Testis (tissue), 2 donors: Measurements from ENCODE around the gene MACROD1.

Experiments
- POLR2A ChIP-seq: fragments of 450-650 bp; IDR thresholded peaks from one replicate; pipeline ENCODE4 v1.6.1; 2017; ENCODE audit warnings: antibody characterized with exemption, mild to moderate bottlenecking, moderate library complexity
- TF ChIP-seq, protein P1 (sequence below), 3 experiments: fragments of 450-650 bp in 2 of 3; fragments of 200-600 bp in 1 of 3; sonication (generic) in 1 of 3; IDR thresholded peaks; one replicate each; pipeline ENCODE4 v1.5.1; 2016 to 2019; ENCODE audit warnings: antibody characterized with exemption in 3 of 3, mild to moderate bottlenecking in 2 of 3, moderate library complexity in 1 of 3

DNA sequence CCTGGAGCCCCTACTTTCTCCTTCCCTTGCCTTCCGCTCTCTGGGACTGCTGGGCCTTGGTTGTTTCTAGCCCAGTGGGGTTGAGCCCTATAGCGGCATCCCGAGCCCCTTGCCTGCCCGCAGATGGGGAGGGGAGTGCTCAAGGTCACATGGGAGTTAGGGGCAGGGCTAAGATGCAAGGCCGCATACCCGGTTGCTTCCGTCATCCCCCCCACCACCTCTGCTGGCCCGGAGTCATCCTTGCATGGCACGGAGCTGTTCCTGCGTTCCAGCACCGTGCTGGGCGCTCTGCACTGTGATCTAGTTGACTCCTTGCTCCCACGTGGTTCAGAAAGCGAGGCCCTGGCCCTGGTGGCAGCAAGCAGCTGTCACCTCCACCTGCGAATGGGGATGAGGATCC is 112.2 kb downstream of the MACROD1 start:
- TF ChIP-seq POLR2A = no peak
- TF ChIP-seq, protein P1, sequence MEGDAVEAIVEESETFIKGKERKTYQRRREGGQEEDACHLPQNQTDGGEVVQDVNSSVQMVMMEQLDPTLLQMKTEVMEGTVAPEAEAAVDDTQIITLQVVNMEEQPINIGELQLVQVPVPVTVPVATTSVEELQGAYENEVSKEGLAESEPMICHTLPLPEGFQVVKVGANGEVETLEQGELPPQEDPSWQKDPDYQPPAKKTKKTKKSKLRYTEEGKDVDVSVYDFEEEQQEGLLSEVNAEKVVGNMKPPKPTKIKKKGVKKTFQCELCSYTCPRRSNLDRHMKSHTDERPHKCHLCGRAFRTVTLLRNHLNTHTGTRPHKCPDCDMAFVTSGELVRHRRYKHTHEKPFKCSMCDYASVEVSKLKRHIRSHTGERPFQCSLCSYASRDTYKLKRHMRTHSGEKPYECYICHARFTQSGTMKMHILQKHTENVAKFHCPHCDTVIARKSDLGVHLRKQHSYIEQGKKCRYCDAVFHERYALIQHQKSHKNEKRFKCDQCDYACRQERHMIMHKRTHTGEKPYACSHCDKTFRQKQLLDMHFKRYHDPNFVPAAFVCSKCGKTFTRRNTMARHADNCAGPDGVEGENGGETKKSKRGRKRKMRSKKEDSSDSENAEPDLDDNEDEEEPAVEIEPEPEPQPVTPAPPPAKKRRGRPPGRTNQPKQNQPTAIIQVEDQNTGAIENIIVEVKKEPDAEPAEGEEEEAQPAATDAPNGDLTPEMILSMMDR (IDR thresholded peaks at IDR 0.05) = no peak
